HepG2 (cell line): ENCODE measurements around the gene COA7. TPM values are rescaled to one million over a fixed set of nuclear protein-coding genes. Genes with fewer than 3 reads are reported as not detected.

Experiments
- ATAC-seq: fragments of 200-7000 bp; cut with Tn5 transposase; 3 replicates; pipeline ENCODE4 v1.9.1; 2020; ENCODE audit warnings: mild to moderate bottlenecking, moderate library complexity
- BruUV-seq: library from RNA; stranded (reverse); fragments of 400-500 nt; replicated peaks from 2 replicates; lab custom pipeline; 2021; lab: Mats Ljungman, UMichigan
- CTCF ChIA-PET: fragments of 300-600 bp; formaldehyde crosslinking; extraction: SDS; loops from one replicate; lab custom pipeline; 2021; ENCODE audit warnings: low total read pairs, inconsistent platforms, low intra/inter-chr PET ratio; lab: Yijun Ruan, JAX
- POLR2A ChIA-PET: fragments of 350-600 bp; sonication (Branson Sonifier 250); formaldehyde crosslinking; loops from one replicate; lab custom pipeline; 2020; ENCODE audit warnings: antibody characterized with exemption, inconsistent platforms; lab: Yijun Ruan, JAX
- DNase-seq: peaks from one replicate; pipeline ENCODE4 v3.0.0-alpha.2; 2015; ENCODE audit warnings: low spot score
- FAIRE-seq: peaks from 3 replicates; lab custom pipeline; 2011; peaks lifted over from hg19 to GRCh38; lab: Jason Lieb, UNC
- H2AFZ ChIP-seq: one replicate; pipeline ENCODE4 v1.6.1; 2011; ENCODE audit warnings: low read length, inconsistent platforms
- H3K27ac ChIP-seq: fragments of 300-600 bp; 3 replicates; pipeline ENCODE4 v1.8.0; 2011; ENCODE audit warnings: mixed run types, mild to moderate bottlenecking, mixed read lengths, low read length, inconsistent platforms; ENCODE audit not compliant: insufficient read depth; ENCODE audit errors: extremely low read length
- H3K27me3 ChIP-seq, 2 experiments: fragments of 200-600 bp in 1 of 2; 2 replicates in 1 of 2; 3 replicates in 1 of 2; pipeline versions ENCODE4 v1.6.0 to v1.8.0; 2011; ENCODE audit warnings: low read length in 2 of 2, mild to moderate bottlenecking in 2 of 2, moderate library complexity in 2 of 2, inconsistent platforms in 1 of 2; ENCODE audit not compliant: insufficient read depth in 2 of 2, control insufficient read depth in 1 of 2
- H3K36me3 ChIP-seq, 2 experiments: fragments of 200-600 bp in 1 of 2; replicated peaks in 1 of 2; 2 replicates in 1 of 2; 3 replicates in 1 of 2; pipeline versions ENCODE4 v1.5.1 to v1.8.0; 2011; ENCODE audit warnings: low read length in 2 of 2, inconsistent platforms in 1 of 2; ENCODE audit not compliant: insufficient read depth in 2 of 2, control insufficient read depth in 1 of 2
- H3K4me1 ChIP-seq: 2 replicates; pipeline ENCODE4 v1.5.1; 2012; ENCODE audit warnings: low read length, inconsistent platforms; ENCODE audit not compliant: insufficient read depth
- H3K4me2 ChIP-seq: 2 replicates; pipeline ENCODE4 v1.6.0; 2011; ENCODE audit warnings: low read depth, low read length, inconsistent platforms
- H3K4me3 ChIP-seq, 3 experiments: fragments of 200-600 bp in 1 of 3; sonication (generic), shearing (Covaris generic) in 1 of 3; replicated peaks in 1 of 3; 2 replicates each; pipeline ENCODE4 v1.5.1; 2011 to 2016; ENCODE audit warnings: low read length in 3 of 3, inconsistent platforms in 2 of 3, low read depth in 2 of 3, mild to moderate bottlenecking in 2 of 3, control low read depth in 1 of 3, mixed read lengths in 1 of 3; ENCODE audit not compliant: insufficient read depth in 1 of 3
- H3K79me2 ChIP-seq: one replicate; pipeline ENCODE4 v1.6.1; 2011; ENCODE audit warnings: low read length, inconsistent platforms; ENCODE audit not compliant: insufficient read depth
- H3K9ac ChIP-seq: 2 replicates; pipeline ENCODE4 v1.6.0; 2011; ENCODE audit warnings: mild to moderate bottlenecking, low read depth, low read length, inconsistent platforms; ENCODE audit not compliant: insufficient read depth
- H3K9me3 ChIP-seq: 2 replicates; pipeline ENCODE4 v1.5.1; 2012; ENCODE audit warnings: mild to moderate bottlenecking, low read length
- H4K20me1 ChIP-seq: 2 replicates; pipeline ENCODE4 v1.6.0; 2011; ENCODE audit warnings: inconsistent platforms, mild to moderate bottlenecking, low read length, moderate library complexity; ENCODE audit not compliant: insufficient read depth
- NR2C2 ChIP-seq: sonication (generic); formaldehyde crosslinking; IDR thresholded peaks from 2 replicates; pipeline ENCODE4 v1.4.0; 2020; ENCODE audit warnings: missing genetic modification reagents, mild to moderate bottlenecking, moderate library complexity, borderline replicate concordance
- SIX1 ChIP-seq: sonication (generic); formaldehyde crosslinking; IDR thresholded peaks from 2 replicates; pipeline ENCODE4 v1.4.0; 2020; ENCODE audit warnings: missing genetic modification reagents, borderline replicate concordance
- SPEN ChIP-seq: sonication (generic); formaldehyde crosslinking; IDR thresholded peaks from 2 replicates; pipeline ENCODE4 v1.5.1; 2020; ENCODE audit warnings: low read depth, mild to moderate bottlenecking, missing genetic modification reagents
- TEAD2 ChIP-seq: sonication (generic); formaldehyde crosslinking; IDR thresholded peaks from 2 replicates; pipeline ENCODE4 v1.9.0; 2021; ENCODE audit warnings: missing genetic modification reagents
- TOE1 ChIP-seq: sonication (generic); formaldehyde crosslinking; IDR thresholded peaks from 2 replicates; pipeline ENCODE4 v1.4.0; 2020; ENCODE audit warnings: mild to moderate bottlenecking, missing genetic modification reagents
- ZNF281 ChIP-seq: sonication (generic); formaldehyde crosslinking; IDR thresholded peaks from 2 replicates; pipeline ENCODE4 v1.4.0; 2020; ENCODE audit warnings: missing genetic modification reagents, borderline replicate concordance
- ZNF619 ChIP-seq: sonication (generic); formaldehyde crosslinking; IDR thresholded peaks from 2 replicates; pipeline ENCODE4 v1.4.0; 2020; ENCODE audit warnings: mild to moderate bottlenecking, missing genetic modification reagents
- WGBS: methylation state at CpG from one replicate; pipeline ENCODE4 v1.1.6; 2017; ENCODE audit warnings: low lambda C conversion rate; 5-methylcytosine and 5-hydroxymethylcytosine counted together
- in situ Hi-C: cut with HindIII; loops from 2 replicates; pipeline ENCODE4 v1.10.0; 2017; ENCODE audit warnings: low pct_unique_long_range_greater_than_20kb; ENCODE audit not compliant: extremely low pct_ligation_motif_present
- intact Hi-C: fragments of 100-400 bp; cut with micrococcal nuclease; formaldehyde crosslinking; loops from one replicate; pipeline ENCODE4 v1.10.0; 2022; ENCODE audit not compliant: unreplicated experiment
- polyA plus RNA-seq, 8 experiments: library from polyadenylated mRNA; depleted of rRNA in 3 of 8; stranded (reverse) in 7 of 8; unstranded in 1 of 8; fragments of >200 nt; fragmentation: Illumina TruSeq in 4 of 8; extraction: Trizol in 4 of 8; gene quantifications; 2 replicates each; pipeline versions ENCODE4 v1.2.1 to v1.2.3, GENCODE V29; 2011 to 2016; ENCODE audit warnings: low read depth in 4 of 8, missing spikeins in 1 of 8, mixed read lengths in 1 of 8; ENCODE audit not compliant: insufficient read depth in 1 of 8
- total RNA-seq, 5 experiments: library from RNA; depleted of rRNA; stranded (reverse); fragments of >200 nt; fragmentation: Illumina TruSeq; extraction: Trizol; gene quantifications; 2 replicates each; pipeline ENCODE4 v1.2.3, GENCODE V29; 2016; ENCODE audit warnings: low read depth in 1 of 5
- TF ChIP-seq, protein P1 (sequence below): sonication (generic); formaldehyde crosslinking; IDR thresholded peaks from 2 replicates; pipeline ENCODE4 v1.4.0; 2020; ENCODE audit warnings: low read depth, mild to moderate bottlenecking, missing genetic modification reagents
- TF ChIP-seq, protein P2 (sequence below): sonication (generic); formaldehyde crosslinking; IDR thresholded peaks from 2 replicates; pipeline ENCODE4 v1.5.0; 2020; ENCODE audit warnings: mild to moderate bottlenecking, missing genetic modification reagents, borderline replicate concordance

COA7 gene
- total and polyA plus RNA-seq, 2 of the 13 experiments (the other 11 are each of a cell fraction or from before 2014, with no cell fraction given): 12.3 to 30.4 TPM

- ChIA-PET CTCF (no interaction called here), POLR2A (no interaction called here)
- Histone ChIP-seq H3K27me3 (no peaks in the 10 kb centered on the region), H4K20me1 (no peaks in the 10 kb centered on the region), H3K27ac (no peak overlapping the region), H3K9ac (no peak overlapping the region), H3K9me3 (no peaks in the 10 kb centered on the region), H3K4me1 (peaks cover 23% of the 10 kb centered on the region), H3K79me2 (peaks cover 2% of the 10 kb centered on the region), H3K4me3 (no peak overlapping the region), H3K36me3 (no peaks in the 10 kb centered on the region), H2AFZ (no peak overlapping the region), H3K4me2 (no peak overlapping the region)
- TF ChIP-seq SPEN (CRISPR knock-in tag) (no peak), ZNF281 (CRISPR knock-in tag) (no peak), TOE1 (CRISPR knock-in tag) (no peak), NR2C2 (CRISPR knock-in tag) (no peak), TEAD2 (CRISPR knock-in tag) (no peak), SIX1 (CRISPR knock-in tag) (no peak), ZNF619 (CRISPR knock-in tag) (no peak)
- TF ChIP-seq, protein P1, sequence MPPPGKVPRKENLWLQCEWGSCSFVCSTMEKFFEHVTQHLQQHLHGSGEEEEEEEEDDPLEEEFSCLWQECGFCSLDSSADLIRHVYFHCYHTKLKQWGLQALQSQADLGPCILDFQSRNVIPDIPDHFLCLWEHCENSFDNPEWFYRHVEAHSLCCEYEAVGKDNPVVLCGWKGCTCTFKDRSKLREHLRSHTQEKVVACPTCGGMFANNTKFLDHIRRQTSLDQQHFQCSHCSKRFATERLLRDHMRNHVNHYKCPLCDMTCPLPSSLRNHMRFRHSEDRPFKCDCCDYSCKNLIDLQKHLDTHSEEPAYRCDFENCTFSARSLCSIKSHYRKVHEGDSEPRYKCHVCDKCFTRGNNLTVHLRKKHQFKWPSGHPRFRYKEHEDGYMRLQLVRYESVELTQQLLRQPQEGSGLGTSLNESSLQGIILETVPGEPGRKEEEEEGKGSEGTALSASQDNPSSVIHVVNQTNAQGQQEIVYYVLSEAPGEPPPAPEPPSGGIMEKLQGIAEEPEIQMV (CRISPR knock-in tag): no peak
- TF ChIP-seq, protein P2, sequence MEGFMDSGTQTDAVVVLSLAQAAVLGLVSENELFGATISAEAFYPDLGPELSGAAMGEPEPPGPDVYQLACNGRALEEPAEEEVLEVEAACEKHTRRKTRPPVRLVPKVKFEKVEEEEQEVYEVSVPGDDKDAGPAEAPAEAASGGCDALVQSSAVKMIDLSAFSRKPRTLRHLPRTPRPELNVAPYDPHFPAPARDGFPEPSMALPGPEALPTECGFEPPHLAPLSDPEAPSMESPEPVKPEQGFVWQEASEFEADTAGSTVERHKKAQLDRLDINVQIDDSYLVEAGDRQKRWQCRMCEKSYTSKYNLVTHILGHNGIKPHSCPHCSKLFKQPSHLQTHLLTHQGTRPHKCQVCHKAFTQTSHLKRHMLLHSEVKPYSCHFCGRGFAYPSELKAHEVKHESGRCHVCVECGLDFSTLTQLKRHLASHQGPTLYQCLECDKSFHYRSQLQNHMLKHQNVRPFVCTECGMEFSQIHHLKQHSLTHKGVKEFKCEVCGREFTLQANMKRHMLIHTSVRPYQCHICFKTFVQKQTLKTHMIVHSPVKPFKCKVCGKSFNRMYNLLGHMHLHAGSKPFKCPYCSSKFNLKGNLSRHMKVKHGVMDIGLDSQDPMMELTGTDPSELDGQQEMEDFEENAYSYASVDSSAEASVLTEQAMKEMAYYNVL: no peak
- no peak for ATAC-seq
- in situ Hi-C loops (no loop called here), intact Hi-C loops (no loop called here)
- no peak for DNase-seq
- no TSS peak for BruUV-seq
- WGBS: 95% methylated on average over 3 of the region's 3 CpGs
- FAIRE-seq: no peak
Observed at GRCh38 chr1:52741259-52741658, 43.1 kb upstream of the COA7 start.
